GM12873 (cell line): ENCODE data around the gene NEMP2.

Source experiments
- TF ChIP-seq, protein P1 (sequence below): IDR thresholded peaks from 2 replicates; pipeline ENCODE4 v1.5.1; 2012; ENCODE audit warnings: low read depth, mild to moderate bottlenecking, moderate library complexity, low read length, control low read depth; ENCODE audit not compliant: insufficient read depth; ENCODE audit errors: missing control alignments

NEMP2 gene, protein sequence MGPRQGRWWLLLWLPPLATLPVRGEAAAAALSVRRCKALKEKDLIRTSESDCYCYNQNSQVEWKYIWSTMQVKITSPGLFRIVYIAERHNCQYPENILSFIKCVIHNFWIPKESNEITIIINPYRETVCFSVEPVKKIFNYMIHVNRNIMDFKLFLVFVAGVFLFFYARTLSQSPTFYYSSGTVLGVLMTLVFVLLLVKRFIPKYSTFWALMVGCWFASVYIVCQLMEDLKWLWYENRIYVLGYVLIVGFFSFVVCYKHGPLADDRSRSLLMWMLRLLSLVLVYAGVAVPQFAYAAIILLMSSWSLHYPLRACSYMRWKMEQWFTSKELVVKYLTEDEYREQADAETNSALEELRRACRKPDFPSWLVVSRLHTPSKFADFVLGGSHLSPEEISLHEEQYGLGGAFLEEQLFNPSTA

DNA sequence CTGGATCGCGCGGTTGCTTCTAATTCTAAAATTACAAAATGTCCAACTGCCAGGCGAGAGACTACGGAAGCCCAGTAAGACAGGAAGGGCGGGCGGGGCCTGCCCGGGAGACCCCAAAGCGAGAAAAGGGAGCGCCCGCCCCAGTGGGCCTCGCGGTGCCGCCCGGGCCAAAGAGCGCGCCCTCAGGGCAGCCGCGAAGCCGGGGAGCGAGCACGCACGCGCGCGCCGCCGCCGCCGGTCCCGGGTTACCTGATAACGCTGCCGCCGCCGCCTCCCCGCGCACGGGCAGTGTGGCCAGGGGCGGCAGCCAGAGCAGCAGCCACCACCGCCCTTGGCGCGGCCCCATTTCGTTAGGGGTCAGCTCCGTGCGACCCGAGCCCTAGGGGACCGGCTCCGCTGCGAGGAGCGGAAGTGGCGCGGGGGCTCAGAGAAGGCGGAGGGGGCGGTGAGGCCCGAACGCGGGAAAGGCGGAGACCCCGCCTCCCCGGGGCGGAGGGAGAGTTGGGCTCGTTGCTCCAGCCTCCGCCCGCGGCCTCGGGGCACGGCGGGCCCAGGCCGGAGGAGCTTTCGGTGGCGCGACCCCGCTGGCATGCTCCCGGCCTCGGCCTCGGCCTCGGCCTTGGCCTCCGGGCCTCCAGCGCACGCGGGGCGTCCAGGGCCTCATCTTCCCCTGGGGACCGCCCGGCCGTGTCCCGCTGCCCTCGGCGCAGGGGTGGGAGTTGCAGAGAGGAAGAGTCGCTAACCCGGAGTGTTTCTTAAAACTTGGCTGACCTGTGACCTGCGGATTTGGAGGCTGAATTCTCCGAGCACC, at the start of gene NEMP2:
TSS of gene NEMP2 (minus strand) at position 413 of the 811 bp plus-strand sequence. CDS start at position 346, 67 bp downstream.
- TF ChIP-seq, protein P1, sequence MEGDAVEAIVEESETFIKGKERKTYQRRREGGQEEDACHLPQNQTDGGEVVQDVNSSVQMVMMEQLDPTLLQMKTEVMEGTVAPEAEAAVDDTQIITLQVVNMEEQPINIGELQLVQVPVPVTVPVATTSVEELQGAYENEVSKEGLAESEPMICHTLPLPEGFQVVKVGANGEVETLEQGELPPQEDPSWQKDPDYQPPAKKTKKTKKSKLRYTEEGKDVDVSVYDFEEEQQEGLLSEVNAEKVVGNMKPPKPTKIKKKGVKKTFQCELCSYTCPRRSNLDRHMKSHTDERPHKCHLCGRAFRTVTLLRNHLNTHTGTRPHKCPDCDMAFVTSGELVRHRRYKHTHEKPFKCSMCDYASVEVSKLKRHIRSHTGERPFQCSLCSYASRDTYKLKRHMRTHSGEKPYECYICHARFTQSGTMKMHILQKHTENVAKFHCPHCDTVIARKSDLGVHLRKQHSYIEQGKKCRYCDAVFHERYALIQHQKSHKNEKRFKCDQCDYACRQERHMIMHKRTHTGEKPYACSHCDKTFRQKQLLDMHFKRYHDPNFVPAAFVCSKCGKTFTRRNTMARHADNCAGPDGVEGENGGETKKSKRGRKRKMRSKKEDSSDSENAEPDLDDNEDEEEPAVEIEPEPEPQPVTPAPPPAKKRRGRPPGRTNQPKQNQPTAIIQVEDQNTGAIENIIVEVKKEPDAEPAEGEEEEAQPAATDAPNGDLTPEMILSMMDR: no peak

DNA sequence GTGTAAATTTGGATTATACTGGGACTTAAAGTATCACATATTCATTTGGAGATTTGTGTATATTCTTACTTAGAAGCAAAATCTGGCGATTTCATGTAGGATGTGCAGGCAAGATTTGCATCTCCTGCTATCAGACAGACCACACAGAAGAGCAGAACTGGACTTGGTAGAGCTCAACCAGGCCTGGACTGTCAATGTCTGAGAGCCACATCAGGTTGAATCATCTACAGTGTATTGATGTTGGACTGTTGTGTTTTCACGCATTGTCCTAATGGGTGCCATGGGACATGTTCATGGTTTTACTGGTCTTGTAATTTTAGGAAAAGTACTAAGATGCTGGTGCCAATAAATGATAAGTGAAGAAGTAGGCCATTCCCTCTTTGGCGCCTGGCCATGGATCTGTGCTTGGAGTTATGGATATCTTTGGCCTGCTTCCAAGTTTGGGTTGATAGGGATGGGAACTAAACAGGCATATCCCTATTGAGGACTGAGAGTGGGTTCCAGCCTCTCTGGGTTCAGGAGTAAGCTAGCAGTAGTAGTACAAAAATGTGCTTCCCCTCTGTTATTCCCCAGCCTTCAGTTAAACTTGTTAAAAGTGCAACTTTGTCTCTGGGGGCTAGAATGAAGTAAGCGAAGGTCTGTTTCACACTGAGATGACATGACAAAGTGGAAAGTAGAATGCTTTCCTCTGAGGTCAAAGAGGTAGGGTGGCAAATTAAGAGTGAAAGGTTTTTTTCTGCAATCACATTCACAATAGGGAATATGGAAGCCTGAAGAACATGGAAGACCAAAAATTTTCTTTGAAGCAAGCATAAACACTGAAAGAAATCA, 49.2 kb upstream of the NEMP2 start:
- TF ChIP-seq, protein P1: no peak

GRCh38 chr2:190582736-190583506, 48.4 kb upstream of the NEMP2 start:
- TF ChIP-seq, protein P1: no peak

- TF ChIP-seq, protein P1: no peak
These were observed 47.5 kb upstream of the NEMP2 start for GRCh38 chr2:190582019-190582418.

GRCh38 chr2:190579915-190580846, 45.7 kb upstream of the NEMP2 start:
- TF ChIP-seq, protein P1: no peak

GRCh38 chr2:190579058-190579410, 44.5 kb upstream of the NEMP2 start:
- TF ChIP-seq, protein P1: no peak
